HL-60/S4 treated with phorbol 12-myristate 13-acetate at 8.2 ng/mL for 4 days and 3 days (cell line): ENCODE data around the gene CMIP.

Source experiments
- in situ Hi-C: fragments of 300-500 bp; cut with MboI; formaldehyde crosslinking; loops from 2 replicates; pipeline ENCODE4 v1.15.0; 2022; ENCODE audit warnings: low sequenced_read_pairs

The CMIP gene

DNA sequence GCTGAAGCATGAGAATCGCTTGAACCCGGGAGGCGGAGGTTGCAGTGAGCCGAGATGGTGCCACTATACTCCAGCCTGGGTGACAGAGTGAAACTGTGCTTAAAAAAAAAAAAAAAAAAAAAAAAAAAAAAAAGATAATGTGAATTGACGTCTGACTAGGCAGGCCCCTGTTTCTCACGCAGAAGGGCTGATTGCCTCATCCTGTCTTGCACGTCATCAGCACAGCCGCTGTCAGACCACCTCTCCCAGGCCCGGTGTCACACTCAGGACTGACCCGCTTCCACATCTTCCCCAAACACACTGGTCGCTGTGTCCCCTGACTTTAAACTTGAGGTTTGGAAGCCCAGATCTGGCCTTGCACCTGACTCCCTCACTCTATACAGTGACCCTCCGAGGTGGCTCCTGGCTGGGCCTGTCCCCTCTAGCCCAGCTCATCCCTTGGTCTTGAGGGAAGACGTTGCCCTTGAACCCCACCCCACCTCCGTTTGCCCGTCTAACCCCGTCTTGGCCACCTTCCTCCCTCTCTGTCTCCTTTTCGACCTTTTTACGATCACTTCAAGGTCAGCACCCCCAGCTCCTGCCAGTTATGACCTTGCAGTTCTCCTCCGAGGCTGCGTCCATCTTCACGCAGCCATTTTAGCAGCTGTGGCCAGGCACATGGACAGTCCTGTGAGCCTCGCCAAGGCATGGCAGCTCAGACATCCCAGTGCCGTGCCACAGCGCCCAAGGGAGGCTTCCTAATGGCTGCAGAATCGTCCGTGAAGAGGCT, 184.6 kb downstream of the CMIP start:
- in situ Hi-C loops, result no loop called here

- in situ Hi-C loops, result no loop called here
Measured at GRCh38 chr16:81629896-81630634, 185.5 kb downstream of the CMIP start.

DNA sequence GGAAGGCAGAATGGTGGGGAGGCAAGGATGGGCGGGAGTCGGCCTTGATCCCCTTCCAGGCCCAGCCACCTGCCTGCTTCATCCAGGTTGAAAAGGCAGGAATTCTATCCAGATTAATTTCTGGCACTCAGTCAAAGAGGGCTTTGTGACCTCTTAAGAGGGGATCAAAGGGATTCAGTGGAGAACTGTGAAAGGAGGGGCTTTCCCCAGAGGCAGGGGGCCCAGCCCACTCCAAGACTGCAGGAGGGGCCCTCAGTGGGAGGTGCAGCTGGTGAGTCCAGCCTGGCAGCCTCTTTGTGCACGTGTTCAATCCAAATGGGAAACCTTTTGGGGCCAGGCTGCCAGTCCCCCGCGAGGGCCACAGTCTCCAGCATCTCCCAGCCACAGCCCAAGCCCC, 186.0 kb downstream of the CMIP start:
- in situ Hi-C loops, result no loop called here

DNA sequence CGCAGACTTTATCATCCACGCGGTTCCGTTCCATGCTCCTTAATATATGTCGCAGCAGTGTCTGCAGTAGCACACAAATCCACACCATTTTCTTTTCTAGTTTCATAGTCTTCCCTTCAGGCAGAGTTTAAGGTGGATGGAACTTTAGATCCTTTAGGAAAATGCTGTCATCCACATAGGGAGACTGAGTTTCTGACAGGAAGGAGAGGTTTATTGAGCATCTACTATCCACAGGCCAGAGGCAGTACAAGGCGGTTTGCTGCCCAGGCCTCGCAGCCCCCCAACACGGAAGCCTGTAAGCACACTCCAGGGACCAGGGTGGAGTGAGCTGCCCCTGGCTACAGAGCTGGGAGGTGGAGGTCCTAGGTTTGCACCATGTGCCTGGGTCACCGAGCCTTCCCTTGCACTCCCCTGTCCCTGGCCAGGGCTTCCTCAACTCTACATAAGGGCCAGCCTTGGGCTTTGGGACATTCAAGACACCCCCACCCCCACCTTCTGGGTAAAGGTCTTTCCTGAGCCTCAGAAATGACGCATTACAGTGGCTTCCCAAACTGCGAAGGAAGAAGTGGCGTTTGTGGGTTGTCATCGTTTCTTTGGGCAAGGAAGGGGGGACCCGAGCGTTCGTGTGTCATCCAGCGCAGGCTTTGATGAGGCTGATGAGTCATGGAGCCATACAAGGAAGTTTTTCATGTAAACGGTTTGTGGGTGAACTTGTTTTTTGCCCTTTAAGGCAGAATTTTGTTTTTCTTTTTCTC, 188.0 kb downstream of the CMIP start:
- in situ Hi-C loops, result no loop called here

DNA sequence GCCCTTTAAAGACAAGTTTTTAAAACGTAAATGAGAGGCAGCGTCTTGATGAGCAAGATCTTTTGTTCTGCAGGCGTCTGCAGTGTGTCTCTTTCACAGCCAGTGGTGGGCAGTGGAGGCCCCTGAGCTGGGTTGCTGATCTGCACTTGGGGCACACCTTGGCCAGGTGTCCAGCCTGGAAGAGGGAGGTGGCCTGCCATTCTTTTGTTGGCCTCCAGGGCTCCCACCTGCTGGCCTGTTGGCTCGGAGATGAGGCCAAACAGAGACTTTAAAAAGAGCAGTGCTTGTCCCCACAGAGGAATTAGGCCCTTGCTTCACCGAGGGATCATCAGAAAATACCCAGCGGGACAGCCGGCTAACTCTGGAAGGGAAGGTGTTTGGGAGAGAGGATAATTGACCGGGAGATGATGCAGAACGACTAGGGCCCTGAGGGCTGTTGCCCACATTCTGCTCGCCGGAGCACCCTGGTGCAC, 188.6 kb downstream of the CMIP start:
- in situ Hi-C loops, result no loop called here

- in situ Hi-C loops, result no loop called here
Measured at GRCh38 chr16:81633680-81634379, 189.2 kb downstream of the CMIP start.

- in situ Hi-C loops, result no loop called here
Measured at GRCh38 chr16:81634380-81635062, 189.9 kb downstream of the CMIP start.

- in situ Hi-C loops, result no loop called here
Measured at GRCh38 chr16:81635063-81635937, 190.7 kb downstream of the CMIP start.

GRCh38 chr16:81636298-81636993, 191.8 kb downstream of the CMIP start:
- in situ Hi-C loops, result no loop called here

DNA sequence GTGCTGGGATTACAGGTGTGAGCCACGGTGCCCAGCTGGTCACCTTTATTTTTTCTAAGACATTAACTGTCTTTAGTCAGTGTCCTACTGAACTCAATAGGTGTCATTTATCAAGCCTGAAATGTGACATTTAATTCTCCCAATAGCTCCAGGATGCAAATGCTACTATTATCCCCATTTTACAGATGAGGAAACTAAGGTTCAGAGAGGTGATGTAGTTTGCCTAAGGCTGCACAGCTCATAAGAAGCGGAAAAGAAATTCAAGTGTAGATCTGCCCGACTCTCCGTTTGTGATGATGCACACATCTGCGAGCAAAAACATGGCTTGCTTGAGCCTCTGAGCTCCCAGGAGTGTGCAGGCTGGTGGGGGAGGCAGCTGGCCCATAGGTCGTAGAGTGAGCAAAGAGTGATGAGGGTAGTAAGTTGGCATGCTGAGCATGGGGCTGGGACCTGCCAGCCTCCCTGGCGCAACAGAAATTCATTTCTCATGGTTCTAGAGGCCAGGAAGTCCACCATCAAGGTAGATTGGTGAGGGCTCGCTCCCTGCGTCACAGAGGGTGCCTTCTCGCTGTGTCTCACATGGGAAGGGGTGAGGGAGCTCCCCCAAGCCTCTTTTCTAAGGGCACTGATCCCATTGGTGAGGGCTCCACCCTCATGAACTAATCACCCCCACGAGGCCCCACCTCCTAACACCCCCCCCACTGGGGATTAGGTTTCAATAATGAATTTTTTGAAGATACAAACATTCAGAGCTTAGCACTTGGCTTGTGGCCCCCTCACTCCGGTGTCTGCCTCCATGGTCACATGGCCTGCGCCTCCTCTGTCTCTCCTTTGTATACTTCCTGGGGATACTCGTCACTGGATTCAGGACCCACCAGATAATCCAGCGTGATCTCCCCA, 193.0 kb downstream of the CMIP start:
- in situ Hi-C loops, result no loop called here

DNA sequence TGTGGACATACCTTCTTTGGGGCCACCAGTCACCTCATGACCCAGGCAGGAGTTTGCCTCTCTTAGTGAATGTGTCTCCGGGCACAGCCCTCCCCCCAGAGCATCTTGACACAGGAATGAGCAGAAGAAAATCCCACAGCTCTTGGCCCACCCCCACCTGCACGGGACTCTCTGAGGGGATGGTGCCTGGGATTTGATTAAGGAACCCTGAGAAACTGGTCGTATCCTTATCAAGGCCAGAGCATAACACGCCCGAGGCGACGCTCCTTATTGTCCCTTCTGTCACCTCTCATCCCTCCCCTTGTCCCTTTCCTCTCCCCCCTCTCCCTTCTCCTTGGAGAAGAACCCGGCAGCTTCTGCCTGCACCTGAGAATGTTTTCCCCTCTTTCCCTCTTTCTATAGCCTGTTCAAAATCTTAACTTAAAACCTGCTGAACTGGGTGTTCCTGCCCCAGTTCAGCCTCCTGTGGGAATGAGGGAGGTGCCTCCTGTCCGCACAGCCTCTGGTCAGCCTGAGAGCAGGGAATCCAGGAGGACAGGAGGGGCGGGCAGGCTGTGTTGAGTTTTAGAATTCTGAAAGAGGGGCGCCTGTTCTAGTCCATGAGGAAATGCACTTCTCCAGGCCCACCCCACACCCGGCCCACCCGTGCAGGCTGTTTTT, 193.8 kb downstream of the CMIP start:
- in situ Hi-C loops, result no loop called here

- in situ Hi-C loops, result no loop called here
Measured at GRCh38 chr16:81639348-81639747, 194.7 kb downstream of the CMIP start.

- in situ Hi-C loops, result no loop called here
Measured at GRCh38 chr16:81639931-81640680, 195.5 kb downstream of the CMIP start.

GRCh38 chr16:81640681-81641070, 196.1 kb downstream of the CMIP start:
- in situ Hi-C loops, result no loop called here

DNA sequence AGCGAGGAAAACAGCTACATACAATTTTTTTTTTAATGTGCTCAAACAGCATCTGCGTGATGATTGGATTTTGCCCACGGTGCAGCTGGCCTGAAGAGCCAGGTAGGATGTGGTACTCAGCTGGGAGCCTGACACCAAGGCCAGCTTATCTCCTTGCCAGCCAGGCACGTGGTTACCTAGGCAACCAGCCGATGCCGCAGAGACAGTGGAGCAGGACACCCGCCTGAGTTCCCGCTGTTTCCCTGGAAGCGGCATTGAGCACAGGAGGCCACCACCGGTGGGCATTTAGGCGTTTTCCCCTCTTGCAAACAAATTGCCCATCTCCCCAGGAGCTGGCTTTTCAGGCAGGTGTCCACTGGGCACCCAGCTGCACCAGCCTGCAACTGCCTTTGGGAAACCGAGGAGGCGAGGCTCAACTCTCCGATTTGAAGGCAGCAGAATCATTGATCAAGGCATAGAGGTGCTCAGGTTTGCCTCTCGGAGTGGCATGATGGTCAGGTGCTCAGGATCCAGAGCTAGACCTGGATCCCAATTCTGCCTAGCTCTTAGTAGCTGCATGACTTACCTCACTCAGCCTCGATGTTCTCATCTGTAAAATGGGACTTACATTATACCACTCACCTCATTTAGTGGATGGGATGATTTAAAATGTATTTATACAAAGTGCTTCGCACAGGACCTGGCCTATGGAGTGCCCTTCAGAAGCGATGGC, 196.9 kb downstream of the CMIP start:
- in situ Hi-C loops, result no loop called here

DNA sequence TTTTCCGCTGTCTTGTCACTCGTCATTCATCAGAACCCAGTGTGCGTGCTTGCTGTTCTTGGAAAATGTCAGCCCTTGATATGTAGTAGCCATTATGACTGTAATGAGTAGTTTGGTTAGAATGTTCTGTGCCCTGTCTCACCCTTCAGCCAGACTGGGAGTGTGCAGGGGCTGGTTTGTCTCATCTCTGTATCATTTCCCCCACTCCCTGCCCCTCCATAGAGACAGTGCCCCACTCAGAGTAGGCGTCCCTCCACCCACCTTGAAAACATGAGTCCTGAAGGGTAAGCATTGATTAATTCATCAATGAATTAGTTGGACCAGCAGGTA, 197.5 kb downstream of the CMIP start:
- in situ Hi-C loops, result no loop called here
